Activated CD4-positive, CD25-positive, alpha-beta regulatory T cell (primary cell): ENCODE measurements around the gene SPECC1.

Experiments used
- DNase-seq, 4 experiments: peaks; one replicate each; lab custom pipeline; 2025; lab: John Stamatoyannopoulos, UW

SPECC1 gene

DNA sequence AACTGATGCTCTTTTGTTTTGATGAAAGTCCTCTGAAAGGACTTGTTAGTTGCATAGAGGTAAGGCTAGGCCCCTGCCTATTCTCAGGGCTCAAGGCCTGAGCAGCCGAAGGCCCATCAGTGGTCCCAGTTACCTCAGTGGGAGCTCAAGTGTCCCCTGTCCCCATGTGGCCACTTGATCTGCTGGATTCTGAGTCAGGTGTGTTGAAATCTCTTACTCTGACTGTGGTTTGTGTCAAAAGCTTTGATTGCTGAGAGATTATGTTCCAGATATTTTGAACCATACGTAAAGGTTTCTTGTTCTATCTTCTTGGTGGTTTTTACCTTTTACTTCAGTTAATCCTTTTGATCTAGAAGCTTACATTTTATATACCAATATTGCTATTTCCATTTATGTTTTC, 266.5 kb downstream of the SPECC1 start:
- DNase-seq: no peak

DNA sequence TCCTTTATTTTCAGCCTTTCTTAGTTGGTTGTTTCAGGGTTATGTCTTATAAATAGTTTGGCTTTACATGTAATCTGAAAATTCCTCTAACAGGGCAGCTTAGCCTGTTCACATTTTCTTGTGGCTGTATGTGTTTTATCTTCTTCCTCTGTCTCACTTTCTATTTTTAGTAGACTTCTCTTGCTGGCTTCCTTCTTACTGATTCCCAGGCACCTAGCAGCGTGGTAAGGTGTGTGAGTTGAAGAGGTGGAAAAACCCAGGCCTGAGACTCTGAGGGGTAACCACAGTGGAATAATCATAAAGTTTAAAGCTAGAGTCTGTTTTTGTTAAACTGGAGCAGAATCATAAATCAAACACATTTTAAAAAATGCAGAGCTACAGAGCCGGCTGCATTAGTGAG, 267.3 kb downstream of the SPECC1 start:
- DNase-seq: no peak

DNA sequence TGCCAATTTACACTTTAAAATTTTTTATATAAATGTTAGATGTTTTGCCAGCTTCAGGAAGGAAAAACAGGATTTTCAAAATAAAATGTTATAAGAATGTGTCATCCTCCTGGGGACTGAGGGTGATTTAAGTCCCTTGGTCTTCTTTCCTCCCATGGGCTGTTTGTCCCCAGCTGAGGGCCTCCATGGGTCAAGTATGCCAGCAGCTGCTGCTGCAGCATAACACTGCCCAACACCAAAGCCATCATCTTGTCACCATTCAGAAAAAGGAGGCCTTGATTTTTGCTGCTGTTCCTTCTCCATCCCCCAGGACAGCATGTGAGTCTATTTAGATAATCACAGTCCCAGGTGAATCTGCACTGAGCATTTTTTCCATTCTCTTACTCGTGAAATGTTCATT, 269.6 kb downstream of the SPECC1 start:
- no peak for DNase-seq

DNA sequence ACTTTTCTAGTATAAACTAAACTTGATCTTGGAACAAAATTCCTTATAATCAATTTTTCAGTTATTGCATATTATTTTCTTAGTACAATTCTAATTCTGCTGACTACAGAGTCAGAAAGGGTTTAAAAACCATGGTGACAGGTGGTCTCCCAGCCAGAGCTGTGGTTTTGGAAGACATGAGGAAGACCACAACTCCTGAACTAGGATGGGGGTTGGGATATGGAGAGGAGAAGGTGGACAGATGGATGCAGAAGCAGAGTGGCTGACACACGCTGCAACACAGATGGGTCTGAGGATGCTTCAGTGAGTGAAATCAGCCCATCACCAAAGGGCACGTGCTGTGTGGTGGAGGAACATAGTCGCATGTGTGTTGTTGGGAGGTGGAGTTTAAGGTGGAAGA, 270.5 kb downstream of the SPECC1 start:
- no peak for DNase-seq

DNA sequence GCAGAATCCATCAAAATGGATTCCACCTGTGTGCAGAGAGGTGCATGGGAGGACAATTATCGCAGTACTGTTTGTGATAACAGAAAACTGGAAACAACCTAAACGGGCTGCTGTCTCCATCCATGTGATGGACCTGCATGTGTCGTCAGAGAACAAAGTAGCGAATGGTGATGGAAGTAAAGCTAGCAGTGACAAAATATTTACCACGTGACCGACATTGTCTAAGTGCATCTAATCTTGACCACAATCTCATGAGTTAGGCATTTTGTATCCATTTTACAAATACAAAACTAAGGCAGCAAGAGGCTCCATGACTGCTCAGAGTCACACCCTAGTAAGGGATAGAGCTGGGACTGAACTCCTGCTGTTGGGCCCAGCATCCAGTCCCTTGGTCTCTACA, 270.9 kb downstream of the SPECC1 start:
- DNase-seq: no peak

DNA sequence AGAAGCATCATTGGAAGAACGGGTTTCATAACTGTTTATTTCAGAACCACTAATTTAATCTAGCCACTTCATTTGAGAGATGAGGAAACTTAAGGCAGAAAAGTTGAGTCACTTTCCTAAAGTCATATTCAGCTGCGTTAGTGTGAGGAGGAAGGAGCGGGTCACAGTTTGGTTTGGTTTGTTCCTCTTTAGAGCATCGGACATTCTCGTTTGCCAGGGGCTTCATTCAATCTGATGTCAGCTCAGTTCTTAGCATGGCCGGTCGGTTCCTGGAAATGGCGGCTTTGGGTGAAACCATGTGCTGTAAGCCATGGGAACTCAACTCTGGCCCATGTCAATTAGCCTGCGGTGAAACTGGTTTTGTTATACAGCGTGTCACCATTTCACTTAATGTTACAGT, 271.7 kb downstream of the SPECC1 start:
- no peak for DNase-seq

DNA sequence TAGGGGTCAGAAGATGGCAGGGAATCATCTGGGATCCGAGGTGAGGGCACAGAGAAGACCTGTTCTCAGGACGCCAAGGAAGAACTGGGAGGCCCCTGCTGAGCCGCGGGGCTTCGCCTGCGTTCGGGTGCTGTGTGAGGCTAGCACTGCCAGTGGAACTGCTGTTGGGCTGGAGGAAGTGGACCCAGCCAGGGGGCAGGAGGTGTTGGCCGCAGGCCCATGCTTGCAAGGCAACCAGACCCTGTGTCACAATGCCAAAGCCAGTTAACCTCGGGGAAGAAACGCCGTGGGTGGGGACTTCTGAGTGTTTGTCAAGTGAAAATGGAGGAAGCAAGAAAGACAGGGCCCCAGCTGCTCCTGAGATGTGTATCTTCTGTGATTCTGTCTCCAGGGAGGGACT, 272.7 kb downstream of the SPECC1 start:
- DNase-seq: no peak

DNA sequence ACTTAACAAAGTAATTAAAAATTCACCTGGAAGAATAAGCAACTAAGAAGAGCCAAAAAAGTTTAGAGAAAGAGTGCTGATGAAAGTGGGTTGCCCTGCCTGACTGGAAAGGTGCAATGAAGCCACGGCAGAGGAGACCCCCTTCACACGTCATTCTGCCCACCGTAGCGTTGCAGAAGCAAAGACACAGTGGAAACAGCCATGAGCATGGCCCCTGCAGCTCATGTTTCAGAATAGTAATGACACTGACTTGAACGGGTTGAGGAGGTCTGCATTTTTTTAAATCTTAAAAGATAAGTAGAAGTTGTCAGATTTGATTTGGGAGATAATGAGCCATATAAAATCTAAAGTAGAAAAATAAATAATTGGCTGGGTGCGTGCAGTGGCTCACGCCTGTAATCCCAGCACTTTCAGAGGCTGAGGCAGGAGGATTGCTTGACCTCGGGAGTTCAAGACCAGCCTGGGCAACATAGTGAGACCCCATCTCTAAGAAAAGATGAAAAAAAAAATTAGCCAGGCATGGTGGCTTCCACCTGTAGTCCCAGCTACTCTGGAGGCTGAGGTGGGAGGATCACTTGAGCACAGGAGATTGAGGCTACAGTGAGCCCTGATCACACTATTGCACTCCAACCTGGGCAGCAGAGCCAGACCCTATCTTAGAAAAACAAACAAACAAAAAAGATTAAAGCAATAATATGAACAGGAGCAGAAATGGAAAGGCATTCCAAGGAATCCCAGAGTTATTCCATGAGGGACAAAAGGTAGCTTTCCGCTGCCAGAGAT, 273.6 kb downstream of the SPECC1 start:
- DNase-seq: no peak

DNA sequence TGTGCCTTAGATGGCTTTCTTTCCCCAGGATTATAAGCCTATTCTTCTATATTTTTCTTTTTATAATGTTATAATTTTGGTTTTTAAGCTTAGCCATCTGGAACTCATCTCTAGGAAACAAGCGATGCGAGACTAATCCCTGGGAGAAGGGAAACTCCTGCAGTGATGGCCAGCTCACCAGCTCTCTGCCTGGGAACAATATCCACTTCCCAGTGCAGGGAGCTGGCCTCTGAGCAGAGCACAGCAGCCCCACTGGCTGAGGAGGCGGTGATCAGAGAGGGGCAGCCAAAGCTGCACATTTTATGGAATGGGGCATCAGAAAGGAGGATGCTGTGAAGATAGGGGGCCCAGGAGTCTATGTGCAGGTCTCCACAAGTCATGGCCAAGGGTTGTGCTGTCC, 274.9 kb downstream of the SPECC1 start:
- no peak for DNase-seq

DNA sequence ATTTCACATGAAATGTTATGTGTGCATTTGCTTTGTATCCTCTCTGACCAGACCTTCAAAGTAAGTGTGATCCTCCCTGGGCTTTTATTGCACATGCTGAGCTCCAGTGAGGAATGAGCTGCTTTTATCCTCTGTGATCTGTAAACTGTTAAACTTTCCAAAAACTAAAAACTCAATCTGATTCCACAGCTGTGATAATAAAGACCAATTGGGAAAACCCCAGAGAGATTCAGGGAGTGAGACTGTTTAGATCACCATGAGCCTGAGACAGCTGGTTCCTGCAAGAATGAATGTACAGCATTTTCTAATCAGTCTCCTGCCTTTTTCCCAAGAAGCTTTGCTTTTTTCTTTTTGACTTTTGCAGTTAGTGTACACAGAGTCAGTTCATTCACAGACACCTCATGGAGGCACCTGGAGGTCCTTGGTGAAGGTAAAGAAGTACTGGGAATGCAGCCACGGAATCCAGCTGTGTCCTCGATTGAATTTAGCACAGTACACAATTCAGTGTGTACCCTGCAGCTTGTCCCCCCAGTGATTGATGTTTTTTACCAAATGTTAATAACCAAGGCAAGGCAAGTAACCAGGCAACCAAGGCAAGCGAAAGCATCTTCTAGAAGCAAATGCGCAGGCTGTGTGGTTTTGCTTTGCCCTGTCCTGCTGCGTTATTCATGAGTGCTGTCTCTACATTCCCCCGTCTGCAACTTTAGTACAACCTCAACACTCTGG, 275.6 kb downstream of the SPECC1 start:
- DNase-seq: no peak

DNA sequence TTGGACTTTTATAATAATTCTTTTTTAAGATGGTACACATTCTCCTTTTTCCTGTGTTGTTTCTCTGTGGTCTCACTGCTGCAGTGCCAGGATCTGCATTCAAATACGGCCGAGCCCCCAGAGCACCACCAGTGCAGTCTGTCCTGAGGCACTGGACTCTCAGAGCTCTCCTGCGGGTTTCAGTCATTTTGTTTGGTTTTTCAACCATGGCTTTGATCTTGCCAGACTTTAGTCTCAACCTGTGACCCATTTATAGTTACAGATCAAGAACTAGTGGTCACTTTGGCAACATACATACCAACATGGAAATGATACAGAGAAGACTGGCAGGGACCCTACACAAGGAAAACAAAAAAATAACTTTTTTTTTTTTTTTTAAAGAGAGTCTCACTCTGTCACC, 280.8 kb downstream of the SPECC1 start:
- no peak for DNase-seq

DNA sequence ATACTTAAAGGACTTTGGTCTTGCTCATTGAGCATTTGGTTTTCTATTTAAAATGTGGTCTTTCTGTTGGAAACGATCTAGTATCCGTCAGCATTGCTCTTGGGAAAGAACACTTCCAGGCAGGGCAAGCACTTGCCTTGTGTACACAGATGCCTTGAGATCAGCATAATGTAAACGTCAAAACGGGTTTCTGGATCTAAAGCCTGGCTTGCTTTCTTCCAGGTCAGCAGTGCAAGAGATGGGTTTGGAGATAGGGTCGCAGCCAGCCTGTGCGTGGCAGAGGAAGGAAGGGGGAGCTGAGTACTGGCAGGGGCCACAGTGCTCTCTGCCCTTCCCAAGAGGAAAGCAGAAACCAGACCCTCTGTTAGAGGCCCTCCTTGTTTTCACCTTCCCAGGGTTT, 282.7 kb downstream of the SPECC1 start:
- DNase-seq: no peak

DNA sequence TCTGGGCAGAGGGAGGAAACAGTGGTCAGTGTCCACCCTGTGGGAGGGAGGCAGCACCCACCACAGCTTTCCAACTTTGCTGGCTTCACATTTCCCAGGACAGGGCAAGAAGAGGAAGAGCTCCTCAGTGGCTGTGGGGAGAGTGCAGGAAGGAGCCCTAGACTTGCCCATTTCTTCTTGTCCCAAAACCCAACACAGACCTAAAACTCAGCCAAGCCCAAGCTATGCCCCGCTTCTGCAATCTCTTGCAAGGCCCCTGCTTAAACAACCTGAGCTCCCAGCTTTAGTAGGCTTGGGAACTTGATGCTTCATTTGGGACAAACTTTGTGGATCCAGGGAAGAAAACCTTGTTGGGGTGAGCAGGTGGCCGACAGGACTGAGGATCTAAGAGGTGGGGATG, 284.3 kb downstream of the SPECC1 start:
- DNase-seq: no peak

DNA sequence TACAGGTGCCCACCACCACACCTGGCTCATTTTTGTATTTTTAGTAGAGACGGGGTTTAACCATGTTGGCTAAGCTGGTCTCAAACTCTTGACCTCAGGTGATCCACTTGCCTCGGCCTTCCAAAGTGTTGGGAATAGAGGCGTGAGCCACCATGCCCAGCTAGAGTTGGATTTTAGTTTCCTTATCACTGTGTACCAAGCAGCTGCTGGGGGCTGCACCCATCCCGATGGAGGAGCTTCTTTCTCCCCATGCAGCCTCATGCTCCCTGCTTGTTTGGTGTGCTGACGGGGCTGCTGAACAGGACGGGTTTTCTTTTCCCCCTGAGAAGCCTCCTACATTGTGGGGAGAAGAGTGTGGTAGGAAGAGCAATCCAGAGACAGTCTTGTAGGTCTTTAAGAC, 285.0 kb downstream of the SPECC1 start:
- DNase-seq: no peak

DNA sequence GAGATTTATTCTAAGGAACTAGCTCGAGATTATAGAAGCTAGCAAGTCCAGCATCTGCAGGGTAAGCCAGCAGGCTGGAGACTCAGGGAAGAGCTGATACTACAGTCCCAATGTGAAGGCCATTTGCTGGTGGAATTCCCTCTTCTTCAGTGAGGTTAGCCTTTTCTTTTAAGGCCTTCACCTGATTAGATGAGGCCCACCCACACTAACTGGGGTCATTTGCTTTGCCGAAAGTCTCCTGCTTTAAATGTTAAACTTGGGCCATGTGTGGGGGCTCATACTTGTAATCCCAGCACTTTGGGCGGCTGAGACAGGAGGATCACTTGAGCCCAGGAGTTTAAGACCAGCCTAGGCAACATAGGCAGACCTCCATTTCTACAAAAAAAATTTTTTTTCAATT, 289.9 kb downstream of the SPECC1 start:
- no peak for DNase-seq

DNA sequence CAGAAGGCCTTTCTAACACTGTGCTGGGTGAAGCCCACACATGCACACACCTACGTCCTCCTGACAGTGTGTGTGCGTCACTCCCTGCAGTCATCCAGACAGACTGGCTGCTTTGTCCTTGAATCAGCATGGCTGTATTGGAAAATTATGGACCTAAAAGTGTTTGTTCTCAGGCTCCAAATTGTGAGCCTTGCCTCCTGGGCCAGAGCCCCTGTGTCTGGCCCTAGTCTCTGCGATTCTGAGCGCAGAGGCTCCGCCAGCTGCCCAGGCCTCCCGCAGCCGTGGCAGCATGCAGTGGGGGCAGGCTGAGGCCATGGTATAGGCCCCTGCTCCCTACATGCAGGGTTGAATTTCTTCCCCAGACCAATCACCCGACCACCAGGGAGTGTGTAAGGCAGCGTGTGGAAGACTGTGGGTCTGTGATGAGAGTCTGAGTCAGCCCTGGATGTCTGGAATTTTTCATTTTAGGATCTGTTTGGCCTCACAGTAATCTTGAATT, 291.3 kb downstream of the SPECC1 start:
- DNase-seq: no peak

DNA sequence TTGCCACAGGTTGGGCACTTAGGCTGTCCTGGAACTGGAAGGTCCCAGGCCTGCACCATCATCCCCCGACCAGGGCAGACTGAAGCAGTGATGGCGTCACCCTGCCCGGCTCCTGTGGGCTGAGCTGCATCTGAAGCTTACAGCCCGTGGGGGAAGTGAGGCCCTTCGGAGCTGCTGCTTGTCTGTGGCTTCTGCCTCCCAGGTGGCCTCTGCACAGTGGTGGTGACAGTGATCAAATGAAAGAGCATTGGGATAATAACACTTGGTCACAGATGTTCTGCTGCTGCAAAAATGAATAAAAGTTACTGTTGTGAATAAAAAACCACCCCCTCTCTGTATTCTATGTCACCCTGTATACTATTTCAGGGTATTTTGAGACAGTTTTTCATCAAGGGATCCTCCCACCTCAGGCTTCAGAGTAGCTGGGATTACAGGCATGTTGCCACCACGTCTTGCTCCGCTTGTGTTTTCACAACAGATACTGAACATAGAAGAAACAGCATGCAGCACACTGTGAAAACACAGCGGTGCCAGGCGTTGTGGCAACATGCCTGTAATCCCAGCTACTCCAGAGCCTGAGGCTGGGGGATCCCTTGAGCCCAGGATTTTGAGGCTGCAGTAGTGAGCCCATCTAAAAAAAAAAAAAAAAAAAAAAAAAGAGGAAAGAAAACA, 293.2 kb downstream of the SPECC1 start:
- DNase-seq: no peak

DNA sequence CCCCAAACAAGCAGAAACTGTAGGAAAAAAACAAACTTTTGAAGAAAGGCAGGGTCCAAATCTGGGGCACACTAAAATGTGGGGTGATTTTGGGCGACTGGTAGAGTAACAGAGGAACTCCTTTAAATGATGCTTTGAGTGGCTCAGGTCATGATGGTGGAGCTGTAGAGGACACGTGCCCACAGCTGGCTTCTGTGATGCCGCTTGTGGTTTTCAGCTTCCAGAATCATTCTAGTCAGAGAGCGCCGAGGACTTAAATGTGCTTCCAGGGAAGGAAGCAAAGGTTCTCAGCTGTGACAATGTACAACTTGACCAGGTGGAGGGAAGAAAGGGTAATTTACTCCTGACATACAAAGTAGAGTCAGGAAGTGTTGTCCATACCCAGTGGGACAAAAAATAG, 295.8 kb downstream of the SPECC1 start:
- no peak for DNase-seq

DNA sequence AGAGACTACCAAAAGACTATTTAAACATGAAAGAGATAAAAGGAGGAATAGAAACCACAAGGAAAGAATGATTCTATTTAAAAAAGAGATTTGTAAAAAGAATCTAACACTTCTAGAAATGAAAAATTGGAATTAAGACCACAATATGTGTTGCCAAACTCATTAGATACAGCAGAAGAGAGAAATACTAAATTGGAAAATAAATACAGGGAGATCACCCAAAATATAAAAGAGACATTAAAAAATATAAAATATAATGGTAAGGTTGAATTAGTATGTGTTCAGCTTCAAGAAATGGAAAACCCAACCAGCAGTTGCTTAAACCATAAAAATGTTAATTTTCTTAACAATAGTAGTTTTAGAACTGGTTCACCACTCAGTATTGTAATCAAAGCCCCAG, 297.8 kb downstream of the SPECC1 start:
- no peak for DNase-seq

DNA sequence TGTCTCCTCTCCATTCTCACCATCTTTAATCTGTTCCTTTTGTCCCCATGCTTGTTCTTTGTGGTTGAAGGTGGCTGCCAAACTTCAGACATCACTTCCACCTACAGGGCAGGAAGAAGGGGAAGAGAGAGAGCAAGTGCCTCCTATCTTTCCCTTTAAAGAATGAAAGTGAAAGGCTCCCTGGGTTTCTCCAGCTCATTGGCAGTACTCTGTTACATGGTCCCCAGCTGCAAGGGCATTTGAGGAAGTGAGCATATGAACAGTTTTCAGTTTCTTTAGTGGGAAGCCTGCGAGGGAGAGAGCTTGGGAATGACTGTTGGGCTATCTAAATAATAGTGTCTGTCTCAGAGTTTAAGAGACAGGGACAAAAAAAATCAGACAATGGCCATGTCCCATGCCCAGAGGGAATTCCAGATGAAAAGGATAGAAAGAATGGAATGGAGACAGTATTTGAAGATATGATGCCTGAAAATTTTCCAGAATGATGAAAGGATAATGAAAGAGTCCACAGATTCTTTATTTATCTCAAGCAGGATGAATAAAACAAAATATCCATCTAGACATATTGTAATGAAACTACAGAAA, 298.3 kb downstream of the SPECC1 start:
- DNase-seq: no peak

DNA sequence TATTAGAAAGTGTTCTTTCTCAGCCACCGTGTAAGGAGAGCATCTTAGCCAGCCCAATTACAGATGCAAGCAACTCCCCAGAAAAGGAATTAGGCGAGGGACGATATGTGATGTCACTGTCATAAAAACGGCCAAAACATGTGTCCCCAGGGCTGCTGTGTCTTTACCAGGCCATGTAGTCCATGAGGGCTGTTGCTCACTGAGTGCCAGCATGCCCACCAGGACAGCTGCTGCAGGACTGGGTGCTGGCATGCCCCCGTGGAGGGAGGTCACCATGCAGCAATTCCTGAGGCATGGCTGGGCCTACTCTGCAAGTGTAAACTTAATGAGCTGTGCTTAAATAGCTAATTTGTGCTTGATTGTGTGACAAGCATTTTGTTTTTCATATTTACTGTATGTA, 301.3 kb downstream of the SPECC1 start:
- DNase-seq: no peak

DNA sequence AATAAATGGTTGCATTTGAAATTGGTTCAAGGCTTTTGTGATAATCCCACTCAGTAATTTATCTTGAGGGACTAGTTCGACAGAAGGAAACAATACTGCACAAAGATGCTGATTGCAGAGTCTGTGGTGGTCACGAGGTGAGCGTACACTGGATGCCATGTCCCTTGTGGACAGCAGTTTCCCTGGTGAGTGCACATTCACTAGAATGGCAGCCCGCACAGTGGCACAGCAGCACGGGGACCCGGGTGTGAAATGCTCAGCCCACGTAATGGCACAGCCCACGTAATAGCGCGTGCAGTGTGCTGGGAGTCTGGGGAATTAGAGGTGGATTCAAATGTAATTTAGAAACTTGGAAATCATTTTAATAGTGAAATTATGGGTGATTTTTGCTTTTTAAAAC, 304.1 kb downstream of the SPECC1 start:
- no peak for DNase-seq

DNA sequence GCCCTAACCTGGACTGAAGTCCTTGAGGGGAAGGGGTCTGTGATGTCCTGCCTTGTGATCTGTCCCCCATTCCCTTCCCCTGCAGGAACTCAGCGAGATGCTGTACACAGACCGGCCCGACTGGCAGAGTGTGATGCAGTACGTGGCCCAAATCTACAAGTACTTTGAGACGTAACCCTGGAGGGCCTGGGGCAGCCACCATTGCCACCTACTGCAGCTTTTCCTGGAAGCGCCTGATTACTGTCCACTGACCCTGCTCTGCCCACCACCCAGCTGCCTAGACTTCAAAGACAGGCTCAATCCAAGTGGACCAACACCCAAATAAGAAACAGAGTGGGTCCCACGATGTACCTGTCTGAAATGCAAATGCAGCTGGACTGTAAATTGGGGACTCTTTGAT, 304.7 kb downstream of the SPECC1 start:
- DNase-seq: no peak
